ENCODE results near the gene REXO1.
"Not testable (repeated sequence)": the region's sequence is repeated elsewhere in the genome, so short reads cannot be mapped to it uniquely, and the experiment has no call there.

REXO1 gene

DNA sequence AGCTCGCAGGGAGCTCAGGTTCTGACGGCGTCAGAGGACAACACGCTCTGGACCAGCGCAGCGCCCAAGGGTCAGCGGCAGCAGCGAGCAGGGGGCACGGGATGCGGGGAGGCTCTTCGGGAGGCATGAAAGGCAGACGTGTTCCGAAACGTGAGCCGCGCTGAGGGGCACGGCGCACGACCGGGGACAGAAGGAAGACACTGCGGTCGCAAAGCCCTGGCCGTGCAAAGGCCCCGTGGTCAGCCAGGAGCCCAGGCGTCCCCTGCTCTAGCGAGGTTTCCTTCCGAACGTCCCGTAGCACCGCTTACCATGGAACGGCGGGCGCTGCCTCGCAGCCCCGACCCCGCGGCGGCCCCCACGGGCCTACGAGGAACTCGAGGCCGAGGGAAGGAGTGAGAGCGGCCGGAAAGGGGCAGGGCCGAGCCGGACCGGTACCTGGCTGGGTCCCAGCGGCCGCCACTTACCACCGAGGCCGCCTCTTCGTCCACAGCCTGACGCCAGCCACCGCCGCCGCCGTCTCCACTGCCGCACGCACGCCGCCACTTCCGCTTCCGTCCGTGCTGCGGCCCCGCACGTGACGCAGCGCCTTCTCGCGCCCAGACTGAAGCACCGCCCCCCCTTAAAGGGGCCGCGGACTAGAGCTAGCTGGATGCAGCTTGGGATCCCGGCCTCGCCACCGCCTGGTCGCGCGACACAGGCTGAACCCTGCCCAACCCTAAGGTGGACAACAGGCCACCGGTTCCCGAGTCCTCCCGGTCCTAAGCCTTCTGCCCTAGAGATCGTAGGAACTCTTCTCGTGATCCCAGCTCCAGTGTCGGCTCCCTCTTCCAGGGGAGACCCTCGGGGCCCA is 27.6 kb upstream of the REXO1 start:
- peak; percentile 94 for DNase-seq

DNA sequence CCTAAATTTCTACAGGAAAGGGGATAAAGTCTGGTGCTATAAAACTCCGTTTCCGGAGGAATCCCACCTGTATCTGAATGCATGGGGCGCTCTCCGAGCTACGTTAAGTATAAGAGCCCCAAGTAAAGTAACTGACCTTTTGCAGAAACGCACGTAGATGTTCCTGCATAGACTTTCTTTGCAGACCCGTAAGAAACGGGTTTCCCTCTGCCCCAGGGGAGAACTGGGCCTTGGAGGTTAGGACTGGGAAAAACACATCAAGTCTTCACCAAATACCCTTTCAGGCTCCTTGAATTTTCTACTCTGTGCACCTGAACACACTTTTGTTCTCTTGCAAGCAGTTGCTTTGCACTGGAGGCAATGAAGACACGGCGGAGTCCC is 27.0 kb upstream of the REXO1 start:
- DNase-seq: not testable (repeated sequence)

- DNase-seq: no peak
Observed at GRCh38 chr19:1874554-1875185, 26.4 kb upstream of the REXO1 start.

DNA sequence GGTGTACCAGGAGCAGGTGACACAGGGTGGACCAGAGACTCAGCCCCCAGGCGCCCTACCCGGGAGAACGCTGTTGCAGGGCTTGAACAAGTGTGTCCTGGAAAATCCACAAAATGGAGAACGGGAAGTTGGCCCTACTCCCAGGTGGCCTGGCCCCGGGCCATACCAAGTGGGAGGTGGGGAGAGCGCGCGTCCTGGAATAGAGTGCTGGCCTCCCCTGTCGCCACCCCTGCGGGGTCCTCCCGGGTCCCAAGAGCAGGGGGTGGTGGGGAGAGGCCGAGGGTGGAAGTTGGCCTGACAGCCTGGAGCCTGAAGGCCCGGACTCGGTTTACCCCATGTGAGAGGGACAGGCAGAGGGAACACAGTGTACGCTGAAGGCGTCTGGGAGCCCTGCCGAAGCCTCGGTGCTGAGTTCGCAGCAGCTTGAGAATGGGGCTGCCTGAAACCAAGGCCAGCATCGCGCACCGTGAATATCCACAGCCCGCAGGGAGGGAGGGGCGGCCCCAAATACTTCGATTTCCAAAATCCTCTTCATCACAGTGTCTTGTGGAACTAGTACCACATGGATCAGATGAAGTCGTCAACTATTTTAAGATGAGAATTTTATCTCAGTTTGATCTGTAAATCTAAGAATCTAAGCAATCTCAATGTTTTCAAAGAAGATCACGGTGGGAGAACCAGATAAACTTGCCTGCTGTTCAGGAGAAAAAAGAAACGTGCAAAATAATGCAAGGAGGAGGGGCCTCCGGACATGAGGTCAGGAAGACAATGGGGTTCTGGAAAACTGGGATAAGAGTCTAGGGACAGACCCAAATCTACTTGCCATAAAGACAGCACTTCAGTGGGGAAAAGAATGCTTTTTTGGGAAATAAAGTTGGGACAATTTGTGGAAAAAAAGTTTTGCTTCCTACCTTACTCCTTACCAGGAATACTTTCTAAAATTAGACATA is 25.5 kb upstream of the REXO1 start:
- DNase-seq: peak; percentile 37

- DNase-seq: no peak
Observed at GRCh38 chr19:1872807-1873523, 24.7 kb upstream of the REXO1 start.

DNA sequence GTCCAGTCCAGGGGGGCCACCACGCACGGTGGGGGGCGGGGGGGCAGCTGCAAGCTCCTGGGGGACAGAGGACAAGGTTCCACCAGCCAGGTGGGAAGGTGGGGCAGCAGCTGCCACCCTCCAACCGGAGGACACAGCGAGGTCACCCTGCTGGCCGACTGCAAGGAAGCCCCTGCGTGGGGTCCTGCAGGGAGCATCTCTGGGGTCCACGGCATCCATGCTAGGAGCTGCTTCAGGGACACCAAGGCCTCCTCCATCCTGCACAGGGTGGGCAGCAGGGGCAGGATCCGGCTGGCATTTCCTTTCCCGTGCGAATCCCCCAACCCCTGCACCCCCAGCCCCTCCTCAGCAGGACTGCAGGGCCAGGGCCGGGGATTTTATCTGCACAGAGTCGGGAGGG is 23.3 kb upstream of the REXO1 start:
- DNase-seq: no peak

DNA sequence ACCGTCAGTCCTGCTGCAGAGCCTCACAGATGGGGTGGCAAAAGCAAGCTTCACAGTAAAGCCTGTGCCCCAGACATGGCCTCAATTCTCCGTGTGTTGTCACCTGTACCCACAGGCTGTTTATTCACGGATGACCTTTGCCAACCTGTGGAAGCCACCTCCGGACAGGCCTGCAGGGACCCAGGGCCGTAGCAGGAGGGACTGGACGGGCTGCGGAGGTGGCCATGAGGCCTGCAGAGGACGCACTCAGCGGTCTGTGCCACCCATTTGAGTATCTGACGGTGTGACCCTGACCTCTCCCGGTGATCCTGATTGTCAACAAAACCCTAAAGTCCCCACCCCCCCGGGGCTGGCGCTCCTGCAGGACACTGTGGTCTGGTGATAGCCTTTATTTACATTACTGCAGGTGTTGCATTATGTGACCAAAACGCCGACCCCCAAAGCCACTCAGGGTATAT is 22.9 kb upstream of the REXO1 start:
- DNase-seq: no peak

DNA sequence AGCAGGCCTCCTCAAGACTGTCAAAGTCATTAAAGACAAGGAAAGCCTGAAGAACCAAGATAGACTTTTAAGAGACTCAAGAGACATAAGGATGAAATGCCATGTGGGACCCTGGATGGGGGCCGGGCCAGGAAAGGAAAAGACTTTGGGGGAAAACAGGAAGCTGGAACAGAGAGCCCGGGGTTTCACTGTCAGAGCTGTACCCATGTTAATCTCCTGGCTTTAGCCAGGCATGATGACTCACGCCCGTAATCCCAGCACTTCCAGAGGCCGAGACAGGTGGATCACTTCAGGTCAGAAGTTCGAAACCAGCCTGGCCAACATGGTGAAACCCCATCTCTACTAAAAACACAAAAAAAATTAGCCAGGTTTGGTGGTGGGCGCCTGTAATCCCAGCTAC is 20.7 kb upstream of the REXO1 start:
- DNase-seq: no peak

DNA sequence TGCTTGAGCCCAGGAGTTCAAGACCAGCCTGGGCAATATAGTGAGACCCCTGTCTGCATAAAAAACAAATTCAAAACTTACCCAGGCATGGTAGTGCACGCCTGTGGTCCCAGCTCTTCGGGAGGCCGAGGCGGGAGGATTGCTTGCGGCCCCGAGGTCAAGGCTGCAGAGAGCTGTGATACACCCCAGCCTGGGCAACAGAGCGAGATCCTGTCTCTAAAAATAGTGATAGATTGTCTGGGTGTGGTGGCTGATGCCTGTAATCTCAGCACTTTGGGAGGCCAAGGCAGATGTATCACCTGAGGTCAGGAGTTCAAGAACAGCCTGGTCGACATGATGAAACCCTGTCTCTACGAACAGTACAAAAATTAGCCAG is 19.1 kb upstream of the REXO1 start:
- DNase-seq: no peak

DNA sequence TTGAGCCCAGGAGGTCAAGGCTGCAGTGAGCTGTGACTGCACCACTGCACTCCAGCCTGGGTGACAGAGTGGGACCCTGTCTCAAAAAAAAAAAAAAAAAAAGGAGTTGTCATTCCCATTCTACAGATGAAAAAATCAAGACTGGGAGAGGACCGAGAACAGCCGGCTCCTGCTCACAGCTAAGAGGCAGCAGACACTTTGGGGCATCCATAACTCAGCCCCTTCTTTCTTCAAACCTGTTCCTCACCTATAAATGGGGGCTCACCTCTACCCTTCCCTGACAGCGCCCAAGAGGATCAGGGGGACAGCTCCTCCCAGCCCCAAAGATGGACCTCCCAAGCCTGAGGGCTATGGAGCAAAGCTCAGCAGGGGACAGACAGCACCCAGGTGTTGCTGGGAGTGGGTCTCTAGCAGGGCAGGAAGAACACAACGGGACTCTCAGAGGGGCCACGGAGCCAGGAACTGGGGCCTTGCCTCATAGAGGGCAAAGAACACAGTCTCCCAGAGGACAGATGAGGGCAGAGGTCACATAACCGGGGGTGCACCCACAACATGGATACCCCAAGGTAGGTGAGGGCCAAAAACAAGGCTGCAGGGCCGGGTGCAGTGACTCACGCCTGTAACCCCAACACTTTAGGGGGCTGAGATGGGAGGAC is 18.5 kb upstream of the REXO1 start:
- no peak for DNase-seq

DNA sequence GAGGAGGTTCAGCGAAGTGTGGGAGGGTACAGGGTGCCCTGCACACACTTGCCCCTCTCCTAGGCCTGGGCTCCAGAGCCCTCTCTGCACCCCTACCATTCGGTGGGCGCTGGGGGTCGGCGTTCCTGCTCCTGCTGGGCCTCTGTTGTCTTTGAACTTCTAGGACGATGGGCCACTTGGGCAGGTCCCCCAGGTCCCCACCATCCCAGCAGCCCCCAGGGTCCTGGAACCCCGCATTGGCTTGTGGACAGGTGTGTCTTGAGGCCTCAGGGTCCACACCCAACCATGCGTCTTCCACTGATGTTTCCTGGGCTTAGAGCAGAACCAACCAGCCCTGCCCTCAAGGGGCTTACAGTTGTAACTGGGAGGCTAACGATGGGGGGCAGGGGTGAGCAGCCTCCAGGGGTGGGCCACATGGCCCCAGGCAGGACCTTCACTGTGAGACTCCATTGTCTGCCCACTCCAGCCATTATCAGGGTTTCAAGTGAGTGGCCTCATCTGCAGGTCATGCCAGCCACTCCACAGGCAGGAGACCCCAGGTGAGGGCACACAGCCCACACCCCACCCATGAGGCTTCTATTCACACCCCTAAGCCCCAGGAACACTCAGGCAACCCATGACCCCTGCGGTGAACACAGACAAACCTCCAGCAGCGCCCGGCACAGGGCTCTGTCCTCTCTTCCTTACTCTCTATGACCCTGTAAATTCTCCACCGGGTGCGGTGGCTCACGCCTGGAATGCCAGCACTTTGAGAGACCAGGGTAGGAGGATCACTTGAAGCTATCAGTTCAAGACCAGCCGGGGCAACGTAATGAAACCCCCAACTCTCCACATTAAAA is 17.1 kb upstream of the REXO1 start:
- no peak for DNase-seq

DNA sequence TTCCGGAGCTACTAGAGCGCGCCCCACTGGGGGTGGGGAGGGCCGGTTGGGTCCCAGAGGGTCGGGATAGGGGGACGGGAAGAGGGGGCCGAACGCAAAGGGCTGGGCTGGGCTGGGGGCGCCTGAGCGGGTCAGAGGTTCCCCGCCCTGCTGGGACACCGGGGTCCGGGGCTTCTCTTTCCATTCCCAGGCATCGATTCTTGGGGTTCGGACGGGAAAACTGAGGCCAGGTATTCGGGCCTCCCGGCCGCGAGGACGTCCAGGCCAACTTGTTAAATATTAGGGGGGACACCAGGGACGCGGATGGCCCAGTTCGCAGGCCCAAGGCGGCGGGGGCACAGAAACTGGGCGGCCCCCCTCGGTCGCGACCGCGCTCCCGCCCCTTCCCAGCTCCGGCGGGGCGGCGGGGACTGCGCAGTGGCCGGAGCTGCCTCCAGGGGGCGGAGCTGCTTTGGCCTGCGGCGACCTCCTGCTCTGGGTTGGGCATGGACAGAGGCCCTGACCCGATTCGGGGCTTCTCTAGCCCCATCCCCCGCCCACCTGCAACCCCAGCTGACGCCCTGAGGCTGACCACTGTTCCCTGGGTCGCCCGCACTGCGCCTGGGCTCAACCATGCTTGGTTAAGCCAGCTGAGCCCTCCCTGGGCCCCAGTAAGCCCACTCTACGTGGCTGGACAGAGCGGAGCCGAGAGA is 16.3 kb upstream of the REXO1 start:
- peak; percentile 83 for DNase-seq

- DNase-seq: peak; percentile 94
Observed at GRCh38 chr19:1863638-1864479, 15.6 kb upstream of the REXO1 start.

DNA sequence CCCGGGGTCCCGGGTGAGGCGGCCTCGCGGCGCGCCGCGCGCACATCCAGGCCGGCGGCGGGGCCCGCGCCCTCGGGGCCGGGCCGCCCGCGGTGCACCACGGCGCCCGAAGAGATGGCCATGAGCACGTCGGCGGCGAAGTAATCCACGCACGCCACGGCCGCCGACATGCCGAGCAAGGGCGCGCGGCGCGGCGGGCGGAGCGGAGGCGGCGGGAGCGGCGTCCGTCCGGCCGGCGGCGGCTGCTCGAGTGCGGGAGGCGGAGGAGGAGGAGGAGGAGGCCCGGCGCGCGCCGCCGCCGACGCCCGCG is 15.0 kb upstream of the REXO1 start, which contains the start of gene KLF16:
Gene KLF16, minus strand, starts transcription at position 252 of the 310 bp plus-strand sequence. Its CDS starts 82 bp downstream, at position 170.
- DNase-seq: no peak

DNA sequence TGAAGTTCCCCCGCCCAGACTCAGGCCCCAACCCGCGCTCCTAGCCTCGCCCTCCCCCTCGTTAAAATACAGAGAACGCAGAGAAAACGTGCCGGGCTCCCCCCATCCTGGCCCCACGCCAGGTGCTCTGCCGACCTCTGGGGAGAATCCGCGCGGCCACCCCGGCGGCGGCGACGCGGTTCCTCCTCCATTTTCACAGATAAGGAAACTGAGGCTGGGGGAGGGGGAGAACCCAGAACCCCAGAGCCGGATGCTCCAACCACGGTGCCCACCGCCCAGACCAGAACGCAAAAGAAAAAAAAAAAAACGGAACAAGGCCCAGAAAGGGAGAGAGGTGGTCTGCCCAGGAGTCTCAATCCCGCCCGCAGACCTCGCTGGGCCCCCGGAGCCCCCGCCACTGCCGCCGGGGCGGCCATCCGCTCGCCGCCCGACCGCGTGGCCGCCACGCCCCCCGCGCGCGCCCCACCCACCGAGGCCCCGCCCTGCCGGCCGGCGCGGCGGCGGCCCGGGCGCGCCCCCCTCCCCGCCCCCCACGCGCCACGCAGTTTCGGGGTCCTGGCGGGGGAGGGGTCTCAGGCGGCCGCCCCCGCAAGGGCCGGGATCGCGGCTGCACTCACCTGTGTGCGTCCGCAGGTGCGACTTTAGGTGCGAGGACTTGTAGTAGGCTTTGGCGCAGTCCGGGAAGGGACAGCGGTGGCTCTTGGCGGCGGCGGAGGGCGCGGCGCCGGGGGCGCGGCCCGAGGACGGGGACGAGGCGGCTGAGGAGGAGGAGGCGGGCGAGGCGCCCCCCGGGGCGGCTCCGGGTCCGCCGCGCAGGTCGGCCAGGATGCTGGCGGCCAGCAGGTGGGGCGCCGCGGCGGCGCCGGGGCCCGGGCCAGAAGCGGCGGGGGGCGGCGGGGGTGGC is 14.4 kb upstream of the REXO1 start:
- DNase-seq: peak; percentile 64

- DNase-seq: no peak
Observed at GRCh38 chr19:1862068-1862423, 13.8 kb upstream of the REXO1 start.

DNA sequence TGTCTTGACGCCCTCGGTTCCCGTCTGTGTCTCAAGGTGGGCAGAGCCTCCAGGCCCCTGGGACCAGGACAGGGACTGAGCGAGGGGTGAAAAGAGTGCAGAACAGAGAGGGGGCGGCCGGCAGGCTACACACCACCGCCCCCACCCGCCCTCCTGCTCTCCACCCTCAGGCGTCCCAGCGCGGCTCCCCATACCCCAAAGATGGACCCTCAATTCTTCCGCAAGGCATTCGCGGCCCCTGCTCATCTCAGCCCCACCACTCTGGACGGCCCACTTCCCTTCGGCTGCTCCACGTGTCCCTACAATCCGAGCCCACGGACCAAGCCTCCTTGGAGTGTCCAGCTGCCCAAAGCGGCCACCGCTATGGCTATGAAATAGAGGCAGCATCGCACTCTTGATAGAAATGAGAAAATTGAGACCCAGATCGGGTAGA is 13.3 kb upstream of the REXO1 start:
- no peak for DNase-seq

DNA sequence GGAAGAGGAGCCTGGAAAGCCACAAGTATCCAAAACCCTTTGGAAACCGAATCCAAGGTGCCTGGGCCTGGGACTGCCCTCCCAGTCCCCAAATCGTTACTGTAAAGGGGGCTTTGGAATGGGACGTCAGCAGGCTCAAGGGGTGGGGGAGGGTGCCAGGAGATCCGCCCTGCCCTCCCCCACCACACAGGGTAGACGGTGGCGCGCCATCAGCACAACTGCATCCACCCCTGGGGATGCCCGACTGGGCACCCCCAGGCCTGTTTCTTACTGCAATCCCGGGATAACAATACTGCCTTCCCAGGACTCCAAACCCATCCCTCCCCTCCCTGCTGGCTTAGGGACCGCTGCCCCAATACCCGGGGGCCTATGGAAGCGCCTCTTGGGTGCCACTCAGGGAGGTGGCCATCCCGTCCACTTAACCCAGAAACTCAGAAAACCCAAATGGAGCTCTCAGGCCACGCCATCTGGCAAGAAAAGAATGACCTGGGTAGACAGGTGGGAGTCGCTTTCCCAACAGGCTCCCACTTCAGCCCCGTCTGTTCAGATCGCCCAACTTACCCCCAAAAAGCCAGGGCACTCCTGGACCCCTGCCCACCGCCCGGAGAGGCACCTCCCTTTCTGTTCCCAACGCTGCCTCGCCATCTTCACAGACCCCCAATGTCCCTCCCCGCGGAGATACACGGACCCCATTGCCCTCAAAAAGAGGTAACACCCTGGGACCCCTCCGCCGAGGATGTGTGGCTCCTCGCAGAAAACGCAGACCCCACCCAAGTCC is 12.7 kb upstream of the REXO1 start:
- DNase-seq: no peak
